ENCODE data around the gene ACIN1. TPM values are rescaled to one million over a fixed set of nuclear protein-coding genes. Genes with fewer than 3 reads are reported as not detected.

Gene ACIN1
- total and polyA plus RNA-seq, 2 of the 8 experiments (the other 6 are each of a cell fraction or from before 2014, with no cell fraction given): 132 to 233 TPM

DNA sequence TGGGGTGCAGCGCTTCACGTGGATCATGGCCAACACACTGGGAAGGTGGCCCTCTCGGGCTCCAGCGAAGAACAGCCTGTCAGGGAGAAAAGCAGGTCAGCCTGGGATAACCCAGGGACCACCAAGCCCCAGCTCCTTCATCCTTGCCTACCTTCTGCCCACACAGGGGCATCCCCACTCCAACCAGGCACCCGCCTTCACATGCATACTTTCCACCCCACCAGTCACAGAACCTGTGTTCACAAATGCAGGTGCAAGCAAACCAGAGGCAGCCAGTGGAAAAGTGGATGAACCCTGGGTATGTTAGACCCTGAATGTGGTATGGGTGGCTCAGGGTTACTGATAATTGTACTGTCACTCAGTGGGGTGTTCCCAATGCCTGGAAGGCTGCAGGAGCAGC is 36.5 kb upstream of the ACIN1 start (continued):
- TF ChIP-seq, protein P1, sequence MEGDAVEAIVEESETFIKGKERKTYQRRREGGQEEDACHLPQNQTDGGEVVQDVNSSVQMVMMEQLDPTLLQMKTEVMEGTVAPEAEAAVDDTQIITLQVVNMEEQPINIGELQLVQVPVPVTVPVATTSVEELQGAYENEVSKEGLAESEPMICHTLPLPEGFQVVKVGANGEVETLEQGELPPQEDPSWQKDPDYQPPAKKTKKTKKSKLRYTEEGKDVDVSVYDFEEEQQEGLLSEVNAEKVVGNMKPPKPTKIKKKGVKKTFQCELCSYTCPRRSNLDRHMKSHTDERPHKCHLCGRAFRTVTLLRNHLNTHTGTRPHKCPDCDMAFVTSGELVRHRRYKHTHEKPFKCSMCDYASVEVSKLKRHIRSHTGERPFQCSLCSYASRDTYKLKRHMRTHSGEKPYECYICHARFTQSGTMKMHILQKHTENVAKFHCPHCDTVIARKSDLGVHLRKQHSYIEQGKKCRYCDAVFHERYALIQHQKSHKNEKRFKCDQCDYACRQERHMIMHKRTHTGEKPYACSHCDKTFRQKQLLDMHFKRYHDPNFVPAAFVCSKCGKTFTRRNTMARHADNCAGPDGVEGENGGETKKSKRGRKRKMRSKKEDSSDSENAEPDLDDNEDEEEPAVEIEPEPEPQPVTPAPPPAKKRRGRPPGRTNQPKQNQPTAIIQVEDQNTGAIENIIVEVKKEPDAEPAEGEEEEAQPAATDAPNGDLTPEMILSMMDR (IDR thresholded peaks at IDR 0.05; ENCODE audit: control extremely low read depth in 1 of 3, insufficient read depth in 1 of 3, low read depth in 1 of 3, low read length in 3 of 3): no peak
- TF ChIP-seq SIRT6 (IDR thresholded peaks at IDR 0.05; ENCODE audit: low read length) (no peak), PHF8 (conservative IDR thresholded peaks at IDR 0.05; ENCODE audit: low read depth, low read length) (no peak), NANOG (IDR thresholded peaks at IDR 0.05; ENCODE audit: insufficient read depth, low read depth, low read length, poor library complexity, severe bottlenecking) (no peak), SUZ12 (IDR thresholded peaks at IDR 0.05; ENCODE audit: low read length) (no peak), RAD21 (IDR thresholded peaks at IDR 0.05 in 1 of 2, conservative IDR thresholded peaks at IDR 0.05 in 1 of 2; ENCODE audit: low read depth in 2 of 2, low read length in 2 of 2) (no peak), MAFK (IDR thresholded peaks at IDR 0.05; ENCODE audit: low read depth, low read length) (no peak), HDAC6 (IDR thresholded peaks at IDR 0.05; ENCODE audit: low read depth, low read length) (no peak), SP4 (IDR thresholded peaks at IDR 0.05; ENCODE audit: low read length) (no peak), FOSL1 (IDR thresholded peaks at IDR 0.05; ENCODE audit: insufficient read depth, low read depth, low read length) (no peak)
